ENCODE data around the gene BLM.

BLM gene

DNA sequence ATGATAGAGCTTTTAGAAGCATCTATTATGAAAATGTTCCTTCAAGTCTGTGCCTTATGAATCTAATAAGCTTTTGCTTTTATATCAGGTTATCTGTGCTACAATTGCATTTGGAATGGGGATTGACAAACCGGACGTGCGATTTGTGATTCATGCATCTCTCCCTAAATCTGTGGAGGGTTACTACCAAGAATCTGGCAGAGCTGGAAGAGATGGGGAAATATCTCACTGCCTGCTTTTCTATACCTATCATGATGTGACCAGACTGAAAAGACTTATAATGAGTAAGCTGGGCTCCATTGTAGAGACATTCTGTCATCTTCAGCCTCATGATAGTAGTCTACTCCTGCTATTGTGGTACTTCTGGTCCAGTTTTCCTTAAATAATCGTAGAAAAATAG is 73.4 kb downstream of the BLM start:
- DNase-seq (ENCODE audit: low spot score) = no peak

GRCh38 chr15:90794538-90794937 is 77.4 kb downstream of the BLM start:
- DNase-seq (ENCODE audit: low spot score) = no peak

DNA sequence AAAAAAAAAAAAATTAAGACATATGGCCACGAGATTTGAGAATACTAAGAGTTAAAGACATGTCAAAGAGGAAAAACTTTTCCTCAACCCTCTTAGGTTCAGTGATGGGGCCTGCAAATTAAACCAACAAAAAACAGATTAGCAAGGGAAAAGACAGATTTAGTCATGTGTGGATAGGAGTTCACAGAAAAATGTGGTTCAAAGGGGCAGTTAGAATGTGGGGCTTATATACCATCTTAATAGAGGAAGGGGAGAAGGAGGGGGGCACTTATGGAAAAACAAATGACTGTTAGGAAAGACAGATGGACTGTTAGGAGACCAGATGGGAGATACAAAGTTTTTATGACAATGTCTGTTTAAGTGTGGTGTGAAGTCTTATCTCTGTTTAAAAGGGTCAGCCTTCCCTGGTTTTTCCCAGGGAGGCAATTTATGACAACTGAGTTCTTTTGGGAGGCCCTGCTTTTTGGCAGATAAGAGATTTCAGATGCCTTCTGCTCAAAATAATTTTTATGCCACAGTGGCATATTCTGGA is 82.6 kb downstream of the BLM start:
- no peak for DNase-seq (ENCODE audit: low spot score)

DNA sequence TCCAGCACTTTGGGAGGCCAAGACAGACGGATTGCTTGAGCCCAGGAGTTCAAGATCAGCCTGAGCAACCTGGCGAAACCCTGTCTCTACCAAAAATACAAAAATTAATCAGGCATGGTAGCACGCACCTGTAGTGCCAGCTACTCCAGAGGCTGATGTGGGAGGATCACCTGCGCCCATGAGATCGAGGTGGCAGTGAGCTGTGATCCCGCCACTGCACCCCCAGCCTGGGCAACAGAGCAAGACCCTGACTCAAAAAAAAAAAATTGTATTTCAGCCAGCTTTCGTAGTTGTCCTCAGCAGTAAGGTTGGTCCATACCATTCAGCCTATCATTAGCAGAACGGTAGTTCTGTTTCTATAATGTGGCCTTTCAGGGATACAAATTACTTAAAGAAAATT is 84.7 kb downstream of the BLM start:
- DNase-seq (ENCODE audit: low spot score) = no peak

- DNase-seq (ENCODE audit: low spot score) = no peak
Observed at GRCh38 chr15:90807074-90807785, 90.1 kb downstream of the BLM start.

GRCh38 chr15:90807786-90808086 is 90.6 kb downstream of the BLM start:
- DNase-seq (ENCODE audit: low spot score) = no peak

GRCh38 chr15:90808517-90809235 is 91.5 kb downstream of the BLM start:
- DNase-seq (ENCODE audit: low spot score) = no peak

DNA sequence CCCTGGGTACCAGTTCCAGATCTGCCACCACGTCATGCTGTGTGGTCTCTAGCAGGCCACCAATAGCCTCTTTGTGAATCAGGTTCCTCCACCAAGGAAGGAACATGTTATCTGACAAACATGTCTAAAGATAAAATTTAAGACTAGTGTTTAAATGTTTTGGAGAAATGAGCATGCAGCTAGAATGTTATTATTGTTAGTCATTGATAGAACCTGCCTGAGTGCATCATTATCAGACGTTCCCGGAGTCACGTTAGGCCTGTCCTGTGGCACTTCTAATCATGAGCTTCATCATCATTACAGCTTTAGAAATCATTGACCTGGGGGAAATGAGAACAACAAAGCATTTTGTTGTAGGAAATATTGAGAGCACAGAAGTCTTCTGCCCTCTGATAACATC is 92.4 kb downstream of the BLM start:
- DNase-seq (ENCODE audit: low spot score) = no peak

GRCh38 chr15:90810354-90810753 is 93.2 kb downstream of the BLM start:
- no peak for DNase-seq (ENCODE audit: low spot score)

DNA sequence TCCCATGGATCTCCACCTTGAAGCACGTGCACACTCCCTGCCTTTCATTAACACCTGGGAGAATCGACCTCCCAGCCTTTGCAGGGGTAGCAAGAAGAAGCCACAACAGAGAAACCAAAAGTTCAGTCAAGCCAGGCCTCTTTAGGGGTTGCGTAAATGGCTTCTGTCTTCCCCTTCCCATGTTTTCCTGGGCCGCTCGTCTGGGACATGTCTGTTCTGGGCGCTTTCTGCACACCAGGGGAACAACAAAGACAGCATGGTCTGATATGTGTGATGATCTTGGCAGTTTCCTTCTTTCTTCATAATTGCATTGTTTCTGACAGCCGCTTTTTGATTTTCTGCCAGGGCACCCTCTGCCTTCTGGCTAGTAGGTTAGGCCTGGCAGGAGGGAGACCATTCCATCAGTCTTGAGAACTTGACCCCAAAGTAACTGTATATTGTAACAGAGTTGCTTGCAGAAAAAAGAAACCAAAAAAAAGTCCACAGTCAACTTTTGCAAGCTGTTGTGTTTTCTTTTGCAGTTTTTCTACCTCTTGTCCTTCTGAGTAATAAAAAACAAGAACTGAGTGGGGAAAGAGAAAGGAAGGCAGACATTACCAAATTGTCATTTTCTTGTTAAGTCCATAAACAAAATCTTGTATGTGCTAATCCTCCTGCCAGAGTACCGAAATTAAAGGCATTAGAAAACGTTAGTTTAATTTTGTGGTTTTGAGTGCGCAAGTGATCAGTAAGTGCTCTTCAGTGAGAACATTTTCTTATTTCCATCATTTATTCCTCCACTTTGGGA is 95.2 kb downstream of the BLM start:
- no peak for DNase-seq (ENCODE audit: low spot score)

DNA sequence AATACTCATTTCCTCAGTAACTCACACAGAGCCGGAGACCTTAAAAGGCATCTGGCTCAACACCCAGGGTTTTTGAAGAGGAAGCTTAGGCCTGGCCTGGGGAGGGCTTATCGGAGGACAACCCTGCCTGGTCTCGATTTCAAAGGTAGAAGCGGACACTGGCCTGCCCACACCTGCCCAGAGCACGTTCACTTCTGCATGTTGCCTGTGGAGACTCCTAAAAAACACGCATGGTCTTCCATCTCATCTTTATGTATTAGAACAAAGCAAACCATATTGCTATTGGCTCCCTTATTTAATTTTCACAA is 95.8 kb downstream of the BLM start:
- peak; percentile 6 for DNase-seq (ENCODE audit: low spot score)

GRCh38 chr15:90813796-90814190 is 96.6 kb downstream of the BLM start:
- DNase-seq (ENCODE audit: low spot score) = no peak

GRCh38 chr15:90814191-90814821 is 97.2 kb downstream of the BLM start:
- DNase-seq (ENCODE audit: low spot score) = no peak

DNA sequence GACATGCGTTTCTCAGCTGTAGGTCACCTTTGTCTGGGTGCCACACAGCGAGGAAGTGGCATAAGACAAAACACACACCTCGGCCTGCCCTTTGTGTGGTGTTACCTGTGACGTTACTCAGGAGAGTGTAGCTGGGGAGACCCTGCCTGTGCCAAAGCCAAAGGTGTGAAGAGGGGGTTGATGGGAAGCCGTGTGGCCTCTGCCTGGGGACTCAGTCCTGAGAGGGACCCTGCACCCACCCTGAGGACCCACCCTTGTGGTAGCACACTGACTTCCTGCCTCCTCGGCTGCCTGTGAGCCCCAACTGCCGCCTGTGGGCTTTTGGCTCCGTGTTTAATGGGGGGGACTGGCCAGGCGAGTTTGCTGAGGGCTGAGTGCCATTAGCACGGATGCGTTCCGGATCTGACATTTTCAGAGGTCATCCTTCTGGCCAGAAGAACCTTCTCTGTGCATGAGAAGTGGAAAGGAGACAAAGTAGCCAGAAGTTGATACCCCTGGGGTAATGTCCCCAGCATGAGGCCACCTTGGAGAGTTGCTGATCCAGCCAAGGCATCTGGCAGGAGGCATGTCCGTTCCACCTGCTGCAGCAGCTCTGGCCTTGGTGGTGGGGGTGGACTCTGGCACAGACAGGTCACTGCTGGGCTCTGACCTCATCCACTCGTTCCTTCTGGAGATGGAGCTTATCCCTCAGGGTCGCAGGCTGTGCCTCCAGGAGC is 99.4 kb downstream of the BLM start:
- no peak for DNase-seq (ENCODE audit: low spot score)

- DNase-seq (ENCODE audit: low spot score) = no peak
Observed at GRCh38 chr15:90817117-90818057, 100.2 kb downstream of the BLM start.

DNA sequence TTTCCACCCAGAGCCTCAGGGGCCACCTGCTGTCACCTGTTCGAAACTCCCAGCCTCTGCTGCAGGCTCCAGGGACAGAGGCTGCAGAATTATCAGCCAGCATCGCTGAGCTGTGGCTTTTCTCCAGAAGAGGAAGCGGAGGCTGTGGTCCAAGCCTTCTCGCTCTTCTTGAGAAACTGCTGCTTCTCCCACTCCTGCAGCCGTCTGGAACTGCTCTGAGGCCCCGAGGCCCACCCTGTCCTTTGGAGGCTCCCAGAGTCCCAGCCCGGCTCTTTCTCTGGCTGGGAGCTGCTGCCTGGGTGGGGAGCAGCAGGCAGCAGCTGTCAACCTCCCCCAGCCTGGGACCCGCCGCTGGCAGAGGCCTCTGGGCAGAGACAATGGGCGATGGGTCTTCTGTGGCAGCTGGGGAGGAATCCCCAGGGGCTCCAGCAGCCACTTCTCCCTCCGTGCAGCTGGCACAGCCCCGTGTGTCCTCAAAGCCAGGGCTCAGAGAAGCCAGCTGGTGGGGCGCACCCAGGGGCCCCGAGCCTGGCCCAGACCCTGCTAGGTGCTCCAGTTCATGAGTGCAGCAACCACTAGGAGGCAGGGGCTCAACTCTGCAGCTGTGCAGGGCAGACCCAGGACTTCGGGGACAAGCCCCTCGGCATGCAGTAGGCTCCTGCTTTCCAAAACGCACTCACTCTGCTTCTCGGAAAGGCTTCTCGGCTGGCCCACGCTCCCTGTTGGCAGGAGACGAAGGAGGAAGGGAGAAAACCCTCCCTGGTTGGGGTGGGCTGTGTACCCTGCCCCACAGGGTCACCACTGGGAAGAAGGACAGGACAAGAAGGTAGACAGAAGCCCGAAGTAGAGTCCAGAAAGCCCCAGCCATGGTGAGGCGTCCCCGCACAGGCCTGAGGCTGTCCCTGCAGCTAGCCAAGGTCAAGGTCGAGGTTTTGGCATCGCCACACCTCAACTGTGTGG is 101.4 kb downstream of the BLM start:
- DNase-seq (ENCODE audit: low spot score) = peak; percentile 92

- no peak for DNase-seq (ENCODE audit: low spot score)
Observed at GRCh38 chr15:90819390-90819789, 102.2 kb downstream of the BLM start.

- no peak for DNase-seq (ENCODE audit: low spot score)
Observed at GRCh38 chr15:90819850-90820249, 102.7 kb downstream of the BLM start.

DNA sequence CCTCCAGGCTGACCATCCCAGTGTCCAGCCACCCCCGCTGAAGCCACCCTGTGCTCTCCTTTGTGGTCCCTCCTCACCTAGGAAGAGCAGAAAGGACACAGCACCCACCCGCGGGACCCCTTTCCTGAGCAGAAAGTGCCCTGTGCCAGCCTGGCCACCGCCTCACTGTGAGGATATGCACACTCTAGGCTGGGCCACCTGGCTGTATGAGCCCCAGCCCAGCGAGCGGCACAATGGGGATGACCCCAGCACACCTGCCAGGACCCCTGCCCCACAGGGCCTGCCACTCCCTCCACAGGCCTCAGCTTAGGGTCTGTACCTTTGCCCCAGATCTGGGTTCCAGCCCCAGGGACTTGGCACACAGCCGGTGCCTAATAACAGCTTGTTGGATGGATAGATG is 103.3 kb downstream of the BLM start:
- DNase-seq (ENCODE audit: low spot score) = no peak

All from D341Med (cell line).